ENCODE results near the gene TMEM238L.

TMEM238L gene

GRCh38 chr17:10772425-10773380 is 31.2 kb downstream of the TMEM238L start:
- no peak for FAIRE-seq

- no peak for FAIRE-seq
These were observed 32.8 kb downstream of the TMEM238L start for GRCh38 chr17:10771148-10771547.

GRCh38 chr17:10769840-10770239 is 34.1 kb downstream of the TMEM238L start:
- no peak for FAIRE-seq

- FAIRE-seq = no peak
These were observed 35.1 kb downstream of the TMEM238L start for GRCh38 chr17:10768750-10769251.

GRCh38 chr17:10767232-10767631 is 36.7 kb downstream of the TMEM238L start:
- no peak for FAIRE-seq

- no peak for FAIRE-seq
These were observed 41.9 kb downstream of the TMEM238L start for GRCh38 chr17:10762037-10762436.

- no peak for FAIRE-seq
These were observed 42.6 kb downstream of the TMEM238L start for GRCh38 chr17:10761281-10761680.

- FAIRE-seq = no peak
These were observed 45.8 kb downstream of the TMEM238L start for GRCh38 chr17:10758062-10758461.

- no peak for FAIRE-seq
These were observed 46.3 kb downstream of the TMEM238L start for GRCh38 chr17:10757647-10758046.

- no peak for FAIRE-seq
These were observed 46.8 kb downstream of the TMEM238L start for GRCh38 chr17:10757067-10757466.

GRCh38 chr17:10756619-10757018 is 47.3 kb downstream of the TMEM238L start:
- FAIRE-seq = no peak

- FAIRE-seq = no peak
These were observed 47.7 kb downstream of the TMEM238L start for GRCh38 chr17:10756185-10756584.

GRCh38 chr17:10755592-10756127 is 48.2 kb downstream of the TMEM238L start:
- no peak for FAIRE-seq

GRCh38 chr17:10754861-10755591 is 48.9 kb downstream of the TMEM238L start:
- no peak for FAIRE-seq

GRCh38 chr17:10754109-10754508 is 49.8 kb downstream of the TMEM238L start:
- no peak for FAIRE-seq

GRCh38 chr17:10752696-10753095 is 51.2 kb downstream of the TMEM238L start:
- FAIRE-seq = no peak

- FAIRE-seq = no peak
These were observed 52.3 kb downstream of the TMEM238L start for GRCh38 chr17:10751563-10751962.

- no peak for FAIRE-seq
These were observed 53.7 kb downstream of the TMEM238L start for GRCh38 chr17:10750210-10750609.

- no peak for FAIRE-seq
These were observed 55.2 kb downstream of the TMEM238L start for GRCh38 chr17:10748531-10749181.

- no peak for FAIRE-seq
These were observed 58.7 kb downstream of the TMEM238L start for GRCh38 chr17:10745231-10745630.

All from G401.6 (cell line).